ENCODE data around the gene C16orf92. TPM values are rescaled to one million over a fixed set of nuclear protein-coding genes. Genes with fewer than 3 reads are reported as not detected.

The C16orf92 gene
- total and polyA plus RNA-seq, 2 of the 8 experiments (the other 6 are each of a cell fraction or from before 2014, with no cell fraction given) = not detected

GRCh38 chr16:29986931-29987330 lies 36.1 kb upstream of the C16orf92 start (continued):
- TF ChIP-seq NANOG (IDR thresholded peaks at IDR 0.05; ENCODE audit: insufficient read depth, low read depth, low read length, poor library complexity, severe bottlenecking) = no peak
- TF ChIP-seq BACH1 (IDR thresholded peaks at IDR 0.05; ENCODE audit: low read length) = no peak
- TF ChIP-seq CHD2 (IDR thresholded peaks at IDR 0.05; ENCODE audit: low read length) = no peak
- no peak for TF ChIP-seq POLR2AphosphoS5 (IDR thresholded peaks at IDR 0.05; ENCODE audit: low read depth, low read length)
- no peak for TF ChIP-seq CHD1 (IDR thresholded peaks at IDR 0.05; ENCODE audit: low read depth, low read length)
- TF ChIP-seq EZH2 (IDR thresholded peaks at IDR 0.05; ENCODE audit: low read depth, low read length, severe bottlenecking) = no peak
- TF ChIP-seq RBBP5 (IDR thresholded peaks at IDR 0.05; ENCODE audit: borderline replicate concordance, low read depth, low read length) = no peak

Measured in H1 (cell line).